Suprapubic skin (tissue), 3 donors: ENCODE measurements around the gene ATP6V1A.

Experiments used
- POLR2AphosphoS5 ChIP-seq, 3 donors: sonication (generic); formaldehyde crosslinking; IDR thresholded peaks; one replicate each; pipeline ENCODE4 v1.6.1; 2017; ENCODE audit warnings: antibody characterized with exemption in 3 of 3
- TF ChIP-seq, protein P1 (sequence below), 2 donors: fragments of 200-600 bp in 1 of 2; fragments of 450-650 bp in 1 of 2; sonication (generic) in 1 of 2; IDR thresholded peaks; one replicate each; pipeline ENCODE4 v1.5.1; 2016 to 2019; ENCODE audit warnings: antibody characterized with exemption in 2 of 2, mild to moderate bottlenecking in 1 of 2, moderate library complexity in 1 of 2

GRCh38 chr3:113847664-113848461 is 101.0 kb downstream of the ATP6V1A start:
- TF ChIP-seq POLR2AphosphoS5 (IDR thresholded peaks at IDR 0.05), result peak in 1 of 3 donors; percentile 10
- TF ChIP-seq, protein P1, sequence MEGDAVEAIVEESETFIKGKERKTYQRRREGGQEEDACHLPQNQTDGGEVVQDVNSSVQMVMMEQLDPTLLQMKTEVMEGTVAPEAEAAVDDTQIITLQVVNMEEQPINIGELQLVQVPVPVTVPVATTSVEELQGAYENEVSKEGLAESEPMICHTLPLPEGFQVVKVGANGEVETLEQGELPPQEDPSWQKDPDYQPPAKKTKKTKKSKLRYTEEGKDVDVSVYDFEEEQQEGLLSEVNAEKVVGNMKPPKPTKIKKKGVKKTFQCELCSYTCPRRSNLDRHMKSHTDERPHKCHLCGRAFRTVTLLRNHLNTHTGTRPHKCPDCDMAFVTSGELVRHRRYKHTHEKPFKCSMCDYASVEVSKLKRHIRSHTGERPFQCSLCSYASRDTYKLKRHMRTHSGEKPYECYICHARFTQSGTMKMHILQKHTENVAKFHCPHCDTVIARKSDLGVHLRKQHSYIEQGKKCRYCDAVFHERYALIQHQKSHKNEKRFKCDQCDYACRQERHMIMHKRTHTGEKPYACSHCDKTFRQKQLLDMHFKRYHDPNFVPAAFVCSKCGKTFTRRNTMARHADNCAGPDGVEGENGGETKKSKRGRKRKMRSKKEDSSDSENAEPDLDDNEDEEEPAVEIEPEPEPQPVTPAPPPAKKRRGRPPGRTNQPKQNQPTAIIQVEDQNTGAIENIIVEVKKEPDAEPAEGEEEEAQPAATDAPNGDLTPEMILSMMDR (IDR thresholded peaks at IDR 0.05), result no peak
